ENCODE results near the gene GALT. TPM values are rescaled to one million over a fixed set of nuclear protein-coding genes. Genes with fewer than 3 reads are reported as not detected.

GALT gene
- total and polyA plus RNA-seq, 2 of the 13 experiments (the other 11 are each of a cell fraction or from before 2014, with no cell fraction given) = 40.4 to 46.3 TPM

DNA sequence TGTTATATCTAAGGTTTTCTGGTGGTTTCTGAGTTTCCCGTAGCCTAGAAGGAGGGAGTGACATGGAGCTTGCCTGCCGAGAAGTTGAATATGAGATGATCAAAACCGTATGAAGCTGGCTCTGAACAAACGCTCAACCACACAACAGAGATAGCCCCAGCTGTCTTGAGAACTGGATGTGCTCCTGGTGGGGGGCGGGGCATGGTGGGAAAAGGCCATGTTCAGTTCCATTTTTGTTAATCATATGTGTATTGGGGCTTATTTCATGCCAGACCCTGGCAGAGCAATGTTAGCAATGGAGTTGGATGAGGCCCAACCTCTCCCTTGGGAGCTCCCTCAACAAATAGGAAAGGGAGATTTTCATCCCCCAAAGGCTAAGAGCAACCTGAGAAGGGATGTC is 39.8 kb downstream of the GALT start (continued):
- TF ChIP-seq ZBTB46 (CRISPR knock-in tag; IDR thresholded peaks at IDR 0.05; ENCODE audit: borderline replicate concordance) (no peak), U2AF1 (optimal IDR thresholded peaks at IDR 0.05; ENCODE audit: low read depth, low read length) (no peak), ZNF407 (CRISPR knock-in tag; IDR thresholded peaks at IDR 0.05; ENCODE audit: not compliant biosample characterization) (no peak), CBX1 (IDR thresholded peaks at IDR 0.05; ENCODE audit: low read depth) (no peak), ZFP90 (CRISPR knock-in tag; IDR thresholded peaks at IDR 0.05; ENCODE audit: borderline replicate concordance) (no peak), ZNF891 (CRISPR knock-in tag; IDR thresholded peaks at IDR 0.05) (no peak), FOXK1 (CRISPR knock-in tag; IDR thresholded peaks at IDR 0.05; ENCODE audit: borderline replicate concordance, low read depth) (no peak), NFIB (CRISPR knock-in tag; IDR thresholded peaks at IDR 0.05; ENCODE audit: borderline replicate concordance) (no peak)
- TF ChIP-seq, protein P1, sequence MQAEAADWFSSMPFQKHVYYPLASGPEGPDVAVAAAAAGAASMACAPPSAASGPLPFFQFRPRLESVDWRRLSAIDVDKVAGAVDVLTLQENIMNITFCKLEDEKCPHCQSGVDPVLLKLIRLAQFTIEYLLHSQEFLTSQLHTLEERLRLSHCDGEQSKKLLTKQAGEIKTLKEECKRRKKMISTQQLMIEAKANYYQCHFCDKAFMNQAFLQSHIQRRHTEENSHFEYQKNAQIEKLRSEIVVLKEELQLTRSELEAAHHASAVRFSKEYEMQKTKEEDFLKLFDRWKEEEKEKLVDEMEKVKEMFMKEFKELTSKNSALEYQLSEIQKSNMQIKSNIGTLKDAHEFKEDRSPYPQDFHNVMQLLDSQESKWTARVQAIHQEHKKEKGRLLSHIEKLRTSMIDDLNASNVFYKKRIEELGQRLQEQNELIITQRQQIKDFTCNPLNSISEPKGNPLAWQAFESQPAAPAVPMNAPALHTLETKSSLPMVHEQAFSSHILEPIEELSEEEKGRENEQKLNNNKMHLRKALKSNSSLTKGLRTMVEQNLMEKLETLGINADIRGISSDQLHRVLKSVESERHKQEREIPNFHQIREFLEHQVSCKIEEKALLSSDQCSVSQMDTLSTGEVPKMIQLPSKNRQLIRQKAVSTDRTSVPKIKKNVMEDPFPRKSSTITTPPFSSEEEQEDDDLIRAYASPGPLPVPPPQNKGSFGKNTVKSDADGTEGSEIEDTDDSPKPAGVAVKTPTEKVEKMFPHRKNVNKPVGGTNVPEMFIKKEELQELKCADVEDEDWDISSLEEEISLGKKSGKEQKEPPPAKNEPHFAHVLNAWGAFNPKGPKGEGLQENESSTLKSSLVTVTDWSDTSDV (CRISPR knock-in tag; IDR thresholded peaks at IDR 0.05) = no peak

All from HepG2 (cell line).